Omental fat pad (tissue), 4 donors: Measurements from ENCODE around the gene MBD3L2B. TPM values are rescaled to one million over a fixed set of nuclear protein-coding genes. Genes with fewer than 3 reads are reported as not detected.

Experiments used
- ATAC-seq: fragments of 150-250 bp; one replicate; pipeline ENCODE4 v1.9.1; 2016; ENCODE audit warnings: mild to moderate bottlenecking, moderate library complexity; ENCODE audit not compliant: low FRiP score
- DNase-seq: peaks from one replicate; pipeline ENCODE4 v3.0.0-alpha.2; 2019; ENCODE audit warnings: low spot score
- total RNA-seq, 4 donors: library from RNA; depleted of rRNA; stranded (reverse); fragments of >200 nt; gene quantifications; one replicate each; pipeline ENCODE4 v1.1.0, GENCODE V29; 2016
- TF ChIP-seq, protein P1 (sequence below), 3 donors: fragments of 450-650 bp; IDR thresholded peaks; one replicate each; pipeline ENCODE4 v1.5.1; 2016 to 2017; ENCODE audit warnings: antibody characterized with exemption in 3 of 3, mild to moderate bottlenecking in 3 of 3, moderate library complexity in 2 of 3

Gene MBD3L2B
- total RNA-seq, 4 donors from 2014 or later = not detected

DNA sequence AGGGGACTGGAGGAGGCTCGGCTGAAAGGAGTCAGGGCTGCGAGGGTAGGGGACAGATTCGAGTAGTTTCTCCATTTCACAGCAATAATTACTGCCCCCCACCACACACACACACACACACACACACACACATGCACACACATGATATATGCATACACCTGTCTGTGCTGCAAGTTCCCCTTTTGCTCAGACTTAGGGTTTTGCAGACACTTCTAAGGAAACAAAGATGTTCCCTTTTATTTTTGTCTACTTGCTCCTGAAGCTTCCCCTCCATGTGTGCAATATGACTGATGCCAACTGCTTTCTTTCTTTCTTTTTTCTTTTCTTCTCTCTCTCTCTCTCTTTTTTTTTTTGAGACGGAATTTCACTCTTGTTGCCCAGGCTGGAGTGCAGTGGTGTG lies 13.4 kb downstream of the MBD3L2B start:
- DNase-seq = no peak
- TF ChIP-seq, protein P1, sequence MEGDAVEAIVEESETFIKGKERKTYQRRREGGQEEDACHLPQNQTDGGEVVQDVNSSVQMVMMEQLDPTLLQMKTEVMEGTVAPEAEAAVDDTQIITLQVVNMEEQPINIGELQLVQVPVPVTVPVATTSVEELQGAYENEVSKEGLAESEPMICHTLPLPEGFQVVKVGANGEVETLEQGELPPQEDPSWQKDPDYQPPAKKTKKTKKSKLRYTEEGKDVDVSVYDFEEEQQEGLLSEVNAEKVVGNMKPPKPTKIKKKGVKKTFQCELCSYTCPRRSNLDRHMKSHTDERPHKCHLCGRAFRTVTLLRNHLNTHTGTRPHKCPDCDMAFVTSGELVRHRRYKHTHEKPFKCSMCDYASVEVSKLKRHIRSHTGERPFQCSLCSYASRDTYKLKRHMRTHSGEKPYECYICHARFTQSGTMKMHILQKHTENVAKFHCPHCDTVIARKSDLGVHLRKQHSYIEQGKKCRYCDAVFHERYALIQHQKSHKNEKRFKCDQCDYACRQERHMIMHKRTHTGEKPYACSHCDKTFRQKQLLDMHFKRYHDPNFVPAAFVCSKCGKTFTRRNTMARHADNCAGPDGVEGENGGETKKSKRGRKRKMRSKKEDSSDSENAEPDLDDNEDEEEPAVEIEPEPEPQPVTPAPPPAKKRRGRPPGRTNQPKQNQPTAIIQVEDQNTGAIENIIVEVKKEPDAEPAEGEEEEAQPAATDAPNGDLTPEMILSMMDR (IDR thresholded peaks at IDR 0.05) = no peak
- no peak for ATAC-seq

DNA sequence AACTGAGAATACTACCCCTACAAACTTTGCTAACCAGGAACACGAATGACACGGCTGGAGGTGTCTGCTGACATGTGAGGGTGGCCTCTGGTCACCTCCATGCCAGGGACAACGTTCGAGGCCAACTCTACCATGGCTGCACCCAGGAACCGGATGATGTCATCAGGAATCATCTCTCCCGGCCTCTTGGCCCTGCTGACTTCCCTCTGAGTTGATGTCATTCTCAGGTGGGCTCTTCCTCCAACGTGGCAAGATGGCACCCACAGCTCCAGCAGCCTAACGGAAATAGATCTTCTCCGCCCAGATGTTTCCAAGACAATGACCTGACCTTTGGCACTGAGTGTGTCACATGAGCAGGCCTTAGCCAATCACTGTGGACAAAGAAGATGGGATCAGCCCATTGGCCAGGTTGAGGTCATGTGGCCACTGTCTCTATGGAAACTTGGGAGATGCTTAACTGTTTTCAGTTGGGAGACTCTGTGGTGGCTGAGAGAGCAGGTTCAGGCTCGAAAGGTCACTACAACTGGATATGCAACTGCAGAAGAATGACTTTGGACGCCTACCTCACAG lies 15.0 kb downstream of the MBD3L2B start:
- TF ChIP-seq, protein P1 (IDR thresholded peaks at IDR 0.05) = no peak
- ATAC-seq (no peak), DNase-seq (no peak)

DNA sequence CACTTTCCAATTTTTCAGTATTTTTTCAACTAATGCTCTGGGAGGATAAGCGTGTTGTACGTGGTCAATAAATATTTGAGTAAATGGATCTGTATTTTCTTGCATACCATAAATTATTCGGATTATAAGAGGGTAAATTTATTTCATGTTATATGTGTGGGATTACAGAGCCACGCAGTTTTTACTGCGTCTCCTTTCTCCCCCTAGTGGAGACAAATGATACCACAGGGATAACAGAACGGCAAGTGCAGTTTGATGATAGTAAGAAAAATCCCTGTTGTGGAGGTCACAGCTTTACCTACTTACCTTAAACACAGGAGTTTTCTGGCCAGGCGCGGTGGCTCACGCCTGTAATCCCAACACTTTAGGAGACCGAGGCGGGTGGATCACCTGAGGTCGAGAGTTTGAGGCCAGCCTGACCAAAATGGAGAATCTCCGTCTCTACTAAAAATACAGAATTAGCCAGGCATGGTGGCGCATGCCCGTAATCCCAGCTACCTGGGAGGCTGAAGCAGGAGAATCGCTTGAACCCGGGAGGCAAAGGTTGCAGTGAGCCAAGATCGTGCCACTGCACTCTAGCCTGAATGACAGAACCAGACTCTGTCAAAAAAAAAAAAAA lies 16.8 kb downstream of the MBD3L2B start:
- TF ChIP-seq, protein P1 (IDR thresholded peaks at IDR 0.05) = no peak
- DNase-seq (no peak), ATAC-seq (no peak)

DNA sequence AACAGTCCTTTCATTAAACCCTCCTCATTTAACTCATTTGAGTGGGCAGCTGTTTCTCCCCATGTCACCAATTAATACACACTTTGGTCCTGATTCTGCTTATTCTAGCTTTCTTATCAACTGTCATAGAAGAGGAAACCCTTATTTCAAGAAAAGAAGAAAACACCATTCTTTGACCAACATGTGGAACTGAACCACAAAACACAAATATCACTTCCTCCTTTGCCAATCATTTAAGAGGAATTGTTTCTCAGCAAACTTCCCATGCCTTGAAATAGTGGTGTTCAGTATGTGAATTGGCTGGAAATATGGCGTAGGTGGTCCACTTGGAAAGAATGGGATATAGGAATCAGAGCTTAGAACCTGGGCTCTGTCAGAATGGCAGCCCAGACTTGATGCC lies 20.4 kb downstream of the MBD3L2B start:
- ATAC-seq = no peak
- no peak for DNase-seq
- TF ChIP-seq, protein P1 (IDR thresholded peaks at IDR 0.05) = no peak

DNA sequence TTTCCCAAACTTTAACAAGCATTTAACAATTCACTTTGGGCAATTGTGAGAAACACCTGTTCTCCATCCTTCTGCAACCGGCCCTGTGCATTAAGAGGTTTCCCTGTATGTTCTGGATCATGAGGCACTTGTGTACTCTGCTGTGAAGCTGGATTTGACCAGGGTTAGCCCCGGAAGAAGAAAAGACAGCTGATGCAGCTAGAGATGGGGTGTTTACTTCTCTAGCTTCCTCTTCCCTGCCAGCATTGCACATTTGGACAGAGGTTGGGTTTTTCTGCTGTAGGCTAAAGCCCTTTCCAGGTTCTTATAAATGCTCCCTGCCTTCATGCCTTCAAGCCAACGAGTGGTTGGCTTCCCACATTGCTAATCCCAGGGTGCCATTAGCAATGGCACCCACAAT lies 20.9 kb downstream of the MBD3L2B start:
- DNase-seq (no peak), ATAC-seq (no peak)
- TF ChIP-seq, protein P1 (IDR thresholded peaks at IDR 0.05) = no peak

DNA sequence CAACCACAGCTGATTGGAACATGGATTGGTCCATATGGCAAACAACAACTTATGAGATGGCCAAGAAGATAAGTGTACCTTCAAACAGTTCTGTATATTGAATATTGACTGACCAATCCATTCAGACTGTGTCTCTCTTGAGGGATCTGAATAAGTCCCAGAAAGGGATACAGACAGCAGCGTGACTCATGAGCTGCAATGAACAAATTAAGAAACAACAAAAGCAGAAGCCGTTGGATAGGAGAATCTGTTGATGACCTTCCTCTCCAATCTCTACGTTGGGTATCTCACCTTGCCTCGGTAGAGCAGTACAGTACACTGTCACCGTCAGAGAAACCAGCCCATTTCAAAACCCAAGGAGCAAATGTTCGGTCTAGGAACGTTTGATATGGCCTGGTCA lies 21.3 kb downstream of the MBD3L2B start:
- DNase-seq (no peak), ATAC-seq (no peak)
- TF ChIP-seq, protein P1 (IDR thresholded peaks at IDR 0.05) = no peak
